GM12878 (cell line): Measurements from ENCODE around the gene ANK3. TPM values are rescaled to one million over a fixed set of nuclear protein-coding genes. Genes with fewer than 3 reads are reported as not detected.

Experiments used
- ATAC-seq: fragments of 200-7000 bp; cut with Tn5 transposase; 3 replicates; pipeline ENCODE4 v1.9.1; 2020; ENCODE audit warnings: mild to moderate bottlenecking, moderate library complexity
- BruUV-seq: library from RNA; stranded (reverse); fragments of 400-500 nt; replicated peaks from 2 replicates; lab custom pipeline; 2021; lab: Mats Ljungman, UMichigan
- CTCF ChIA-PET: fragments of 300-600 bp; sonication (Branson Sonifier 250); formaldehyde crosslinking; extraction: SDS; loops from one replicate; lab custom pipeline; 2021; ENCODE audit warnings: inconsistent platforms; lab: Yijun Ruan, JAX
- POLR2A ChIA-PET: fragments of 350-600 bp; formaldehyde crosslinking; extraction: SDS; loops from one replicate; lab custom pipeline; 2021; ENCODE audit warnings: inconsistent platforms; lab: Charles Lee
- RAD21 ChIA-PET: fragments of 300-600 bp; sonication (Branson Sonifier 250); formaldehyde crosslinking; loops from one replicate; lab custom pipeline; 2023; ENCODE audit warnings: antibody characterized with exemption; ENCODE audit not compliant: unreplicated experiment; lab: Charles Lee
- SMC1A ChIA-PET: fragments of 300-600 bp; sonication (Branson Sonifier 250); formaldehyde crosslinking; loops from one replicate; lab custom pipeline; 2023; ENCODE audit not compliant: unreplicated experiment, uncharacterized antibody; lab: Charles Lee
- DNase-seq: peaks from one replicate; pipeline ENCODE4 v3.0.0-alpha.2; 2011; ENCODE audit warnings: low read depth, low spot score
- FAIRE-seq: peaks from 3 replicates; lab custom pipeline; 2011; peaks lifted over from hg19 to GRCh38; lab: Jason Lieb, UNC
- H2AFZ ChIP-seq: 2 replicates; pipeline ENCODE4 v1.6.0; 2011; ENCODE audit warnings: low read depth, low read length, control low read depth; ENCODE audit not compliant: control insufficient read depth
- H3K27ac ChIP-seq: 2 replicates; pipeline ENCODE4 v1.5.1; 2011; ENCODE audit warnings: control low read depth; ENCODE audit not compliant: control insufficient read depth, insufficient read depth
- H3K27me3 ChIP-seq, 2 experiments: replicated peaks in 1 of 2; 2 replicates each; pipeline versions ENCODE4 v1.6.0 to v1.6.1; 2011; ENCODE audit warnings: low read length in 1 of 2; ENCODE audit not compliant: control insufficient read depth in 2 of 2, insufficient read depth in 2 of 2
- H3K36me3 ChIP-seq, 2 experiments: 2 replicates each; pipeline ENCODE4 v1.5.1; 2011; ENCODE audit warnings: low read length in 1 of 2; ENCODE audit not compliant: control insufficient read depth in 2 of 2, insufficient read depth in 2 of 2
- H3K4me1 ChIP-seq: 2 replicates; pipeline ENCODE4 v1.6.1; 2011; ENCODE audit warnings: mild to moderate bottlenecking, low read length, moderate library complexity, mixed read lengths; ENCODE audit not compliant: control insufficient read depth, insufficient read depth
- H3K4me2 ChIP-seq: 2 replicates; pipeline ENCODE4 v1.6.0; 2011; ENCODE audit warnings: control low read depth; ENCODE audit not compliant: control insufficient read depth, insufficient read depth
- H3K4me3 ChIP-seq: fragments of 200-600 bp; sonication (generic); 2 replicates; pipeline ENCODE4 v1.5.1; 2016
- H3K79me2 ChIP-seq: 2 replicates; pipeline ENCODE4 v1.6.0; 2011; ENCODE audit warnings: low read length; ENCODE audit not compliant: control insufficient read depth, insufficient read depth
- H3K9ac ChIP-seq: 2 replicates; pipeline ENCODE4 v1.8.0; 2011; ENCODE audit warnings: low read length, control low read depth, mixed read lengths; ENCODE audit not compliant: control insufficient read depth, insufficient read depth
- H3K9me3 ChIP-seq: replicated peaks from 3 replicates; pipeline ENCODE4 v1.5.1; 2011; ENCODE audit warnings: mild to moderate bottlenecking, low read length; ENCODE audit not compliant: control insufficient read depth, insufficient read depth
- H4K20me1 ChIP-seq: 2 replicates; pipeline ENCODE4 v1.6.0; 2011; ENCODE audit not compliant: control insufficient read depth, insufficient read depth
- ATF2 ChIP-seq: IDR thresholded peaks from 2 replicates; pipeline ENCODE4 v1.6.1; 2012; ENCODE audit warnings: low read length, inconsistent platforms
- BRCA1 ChIP-seq: IDR thresholded peaks from 2 replicates; pipeline ENCODE4 v1.6.1; 2011; ENCODE audit warnings: low read depth, low read length, improper control_type of control experiment
- CBX3 ChIP-seq: fragments of 200-600 bp; sonication (generic); IDR thresholded peaks from 2 replicates; pipeline ENCODE4 v1.6.1; 2016; ENCODE audit warnings: low read depth, borderline replicate concordance
- CHD2 ChIP-seq: IDR thresholded peaks from 2 replicates; pipeline ENCODE4 v1.6.1; 2011; ENCODE audit warnings: low read depth, low read length, improper control_type of control experiment, borderline replicate concordance
- HDAC2 ChIP-seq: fragments of 200-600 bp; sonication (generic); IDR thresholded peaks from 2 replicates; pipeline ENCODE4 v1.6.1; 2017
- KAT2A ChIP-seq: conservative IDR thresholded peaks from 2 replicates; pipeline ENCODE4 v1.6.1; 2011; ENCODE audit warnings: low read depth, low read length; ENCODE audit not compliant: control insufficient read depth
- POU2F2 ChIP-seq: IDR thresholded peaks from 3 replicates; pipeline ENCODE4 v1.6.1; 2011; ENCODE audit warnings: low read depth, mild to moderate bottlenecking, low read length, borderline replicate concordance
- RAD51 ChIP-seq: fragments of 450-650 bp; IDR thresholded peaks from 2 replicates; pipeline ENCODE4 v1.6.1; 2016; ENCODE audit warnings: moderate library complexity, mild to moderate bottlenecking, inconsistent platforms
- SREBF2 ChIP-seq: IDR thresholded peaks from 2 replicates; pipeline ENCODE4 v1.6.1; 2012; ENCODE audit warnings: mild to moderate bottlenecking, low read length
- STAT1 ChIP-seq: fragments of 450-650 bp; conservative IDR thresholded peaks from 2 replicates; pipeline ENCODE4 v1.6.1; 2014; ENCODE audit warnings: antibody characterized with exemption, mild to moderate bottlenecking
- YBX1 ChIP-seq: fragments of 450-650 bp; IDR thresholded peaks from 2 replicates; pipeline ENCODE4 v1.6.1; 2016; ENCODE audit warnings: antibody characterized with exemption
- ZNF592 ChIP-seq: fragments of 450-650 bp; IDR thresholded peaks from 2 replicates; pipeline ENCODE4 v1.6.1; 2017; ENCODE audit warnings: mild to moderate bottlenecking, moderate library complexity
- WGBS: methylation state at CpG from one replicate; pipeline ENCODE4 v1.1.6; 2016; ENCODE audit warnings: low lambda C conversion rate; ENCODE audit not compliant: insufficient replicate concordance, insufficient coverage; ENCODE audit errors: missing lambda C conversion rate; 5-methylcytosine and 5-hydroxymethylcytosine counted together
- in situ Hi-C: fragments of 300-500 bp; cut with MboI; formaldehyde crosslinking; loops from 9 replicates; pipeline ENCODE4 v1.14.3; 2018; ENCODE audit warnings: mixed read lengths
- intact Hi-C: fragments of 100-400 bp; cut with micrococcal nuclease; formaldehyde crosslinking; loops from one replicate; pipeline ENCODE4 v1.14.2; 2022; ENCODE audit not compliant: unreplicated experiment
- polyA plus RNA-seq, 11 experiments: library from polyadenylated mRNA; depleted of rRNA in 4 of 11; unstranded in 6 of 11; stranded (reverse) in 5 of 11; fragments of >200 nt; fragmentation: Nextera tagmentation in 4 of 11; fragmentation: Illumina TruSeq in 1 of 11; extraction: Ambion mirVana in 4 of 11; extraction: Trizol in 1 of 11; gene quantifications; 1 replicate in 1 of 11; 2 replicates in 10 of 11; pipeline versions ENCODE4 v1.2.1 to v1.2.3, GENCODE V29; 2011 to 2016; ENCODE audit warnings: inconsistent platforms in 2 of 11, missing spikeins in 2 of 11, low read depth in 1 of 11
- total RNA-seq, 4 experiments: library from RNA; depleted of rRNA in 3 of 4; stranded (reverse); fragments of >200 nt in 3 of 4; fragmentation: Illumina TruSeq in 1 of 4; extraction: Trizol in 1 of 4; gene quantifications; 2 replicates each; pipeline versions ENCODE4 v1.2.1 to v1.2.3, GENCODE V29; 2013 to 2021

Gene ANK3
- total and polyA plus RNA-seq, 10 of the 15 experiments (the other 5 are each of a cell fraction or from before 2014, with no cell fraction given): 0.06 to 0.82 (median 0.20) TPM; not detected in 2

- WGBS: 0% methylated on average over 1 of the region's 1 CpG
- Histone ChIP-seq H3K27ac (no peak overlapping the region), H2AFZ (no peak overlapping the region), H3K4me1 (no peaks in the 10 kb centered on the region), H3K79me2 (no peaks in the 10 kb centered on the region), H3K9ac (no peak overlapping the region), H3K4me3 (no peak overlapping the region), H3K4me2 (no peak overlapping the region), H4K20me1 (no peaks in the 10 kb centered on the region), H3K27me3 (no peaks in the 10 kb centered on the region; a peak in 1 of 4 replicates), H3K9me3 (no peaks in the 10 kb centered on the region; the same call in 2 of the 3 replicates), H3K36me3 (no peaks in the 10 kb centered on the region)
- intact Hi-C loops: no loop called here
- in situ Hi-C loops: no loop called here
- ATAC-seq (no peak), DNase-seq (no peak), FAIRE-seq (no peak)
- no peak for TF ChIP-seq KAT2A
- no peak for TF ChIP-seq SREBF2
- no peak for TF ChIP-seq BRCA1
- no peak for TF ChIP-seq YBX1
- TF ChIP-seq POU2F2: no peak
- no peak for TF ChIP-seq CHD2
- TF ChIP-seq ATF2: no peak
- TF ChIP-seq CBX3: no peak
- no peak for TF ChIP-seq ZNF592
- TF ChIP-seq HDAC2: no peak
- no peak for TF ChIP-seq RAD51
- TF ChIP-seq STAT1: no peak
- POLR2A ChIA-PET: no interaction called here
- SMC1A ChIA-PET: interaction anchor here (1.4 kb wide), 1 partner anchor 9 kb away, joined by 3 read pairs; no protein-coding TSS in a partner anchor
- CTCF ChIA-PET: interaction anchor here (1.1 to 1.5 kb wide), 3 partner anchors 12 to 19 kb away, joined by 3 to 5 read pairs (median 3); no protein-coding TSS in a partner anchor
- RAD21 ChIA-PET: no interaction called here
- BruUV-seq: no TSS peak
Measured at GRCh38 chr10:60189861-60190475, 199.7 kb downstream of the ANK3 start.
